LHCN-M2 (cell line): ENCODE results near the gene STK40. TPM values are rescaled to one million over a fixed set of nuclear protein-coding genes. Genes with fewer than 3 reads are reported as not detected.

Experiments used
- DNase-seq: peaks from one replicate; pipeline ENCODE4 v3.0.0-alpha.2; 2012; ENCODE audit warnings: low read depth
- total RNA-seq: library from RNA; depleted of rRNA; stranded (reverse); fragments of >200 nt; gene quantifications from 2 replicates; pipeline ENCODE4 v1.2.3, GENCODE V29; 2014; rRNA removed

STK40 gene
- total RNA-seq, 1 experiment from 2014 or later: 16.2 TPM

DNA sequence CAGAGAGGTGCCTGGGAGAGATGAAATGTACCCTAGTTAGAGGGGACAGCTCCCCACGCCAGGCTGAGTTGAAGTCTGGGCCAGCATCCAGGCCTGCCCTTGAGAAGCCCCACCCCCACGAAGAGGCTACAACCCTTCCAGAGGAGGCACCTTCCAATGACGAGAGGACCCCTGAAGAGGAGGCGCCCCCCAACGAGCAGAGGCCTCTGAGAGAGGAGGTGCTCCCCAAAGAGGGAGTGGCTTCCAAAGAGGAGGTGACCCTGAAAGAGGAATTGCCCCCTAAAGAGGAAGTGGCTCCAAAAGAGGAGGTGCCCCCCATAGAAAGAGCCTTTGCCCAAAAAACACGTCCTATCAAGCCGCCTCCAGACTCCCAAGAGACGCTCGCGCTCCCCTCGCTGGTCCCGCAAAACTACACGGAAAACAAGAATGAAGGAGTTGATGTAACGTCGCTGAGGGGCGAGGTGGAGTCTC, 65.4 kb downstream of the STK40 start:
- DNase-seq: no peak

DNA sequence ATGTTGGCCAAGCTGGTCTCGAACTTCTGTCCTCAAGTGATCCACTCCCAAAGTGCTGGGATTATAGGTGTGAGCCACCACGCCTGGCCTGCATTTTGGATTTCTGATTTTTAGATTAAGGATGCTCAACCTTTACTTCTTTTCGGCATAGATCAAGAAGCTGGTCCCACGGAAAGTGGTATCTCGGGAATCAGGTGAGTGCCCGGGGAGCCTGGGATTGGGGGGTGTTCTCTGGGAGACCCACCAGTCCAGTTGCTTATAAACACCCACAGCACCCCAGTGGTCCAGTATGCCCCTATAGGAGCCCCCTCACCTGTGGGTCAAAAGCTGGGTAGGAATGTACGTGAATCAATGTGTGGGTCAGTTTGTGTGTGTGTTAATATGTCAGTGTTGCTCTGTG, 76.3 kb downstream of the STK40 start:
- no peak for DNase-seq

DNA sequence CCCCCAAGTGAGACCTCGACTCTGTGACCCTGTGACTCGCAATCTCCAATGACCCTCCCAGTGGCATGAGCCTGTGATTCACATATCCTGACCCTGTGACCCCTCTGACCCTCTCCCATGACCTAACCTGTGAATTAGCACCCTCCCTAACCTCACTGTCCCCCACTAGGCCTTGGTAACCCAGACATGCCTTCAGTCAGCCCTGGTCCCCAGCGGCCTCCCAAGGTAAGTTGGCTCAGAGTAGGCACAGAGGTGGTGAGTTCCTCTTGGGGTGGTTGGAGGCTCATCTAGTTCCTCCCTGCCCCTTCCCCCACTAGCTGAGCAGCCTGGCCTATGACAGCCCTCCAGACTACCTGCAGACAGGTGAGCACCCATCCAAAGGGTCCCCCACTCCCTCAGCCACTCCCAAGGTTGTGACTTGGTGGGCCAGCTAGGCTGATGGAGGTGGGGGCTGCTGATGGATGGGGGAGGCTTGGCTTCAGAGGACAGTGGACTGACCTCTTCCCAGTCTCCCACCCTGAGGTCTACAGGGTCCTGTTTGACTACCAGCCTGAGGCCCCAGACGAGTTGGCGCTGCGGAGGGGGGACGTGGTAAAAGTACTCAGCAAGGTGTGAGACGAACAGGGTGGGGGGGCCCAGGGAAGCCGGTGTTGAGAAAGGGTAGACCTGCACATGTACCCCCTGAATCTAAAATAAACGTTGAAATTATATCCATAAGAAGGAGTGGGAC, 78.0 kb downstream of the STK40 start:
- DNase-seq: no peak

DNA sequence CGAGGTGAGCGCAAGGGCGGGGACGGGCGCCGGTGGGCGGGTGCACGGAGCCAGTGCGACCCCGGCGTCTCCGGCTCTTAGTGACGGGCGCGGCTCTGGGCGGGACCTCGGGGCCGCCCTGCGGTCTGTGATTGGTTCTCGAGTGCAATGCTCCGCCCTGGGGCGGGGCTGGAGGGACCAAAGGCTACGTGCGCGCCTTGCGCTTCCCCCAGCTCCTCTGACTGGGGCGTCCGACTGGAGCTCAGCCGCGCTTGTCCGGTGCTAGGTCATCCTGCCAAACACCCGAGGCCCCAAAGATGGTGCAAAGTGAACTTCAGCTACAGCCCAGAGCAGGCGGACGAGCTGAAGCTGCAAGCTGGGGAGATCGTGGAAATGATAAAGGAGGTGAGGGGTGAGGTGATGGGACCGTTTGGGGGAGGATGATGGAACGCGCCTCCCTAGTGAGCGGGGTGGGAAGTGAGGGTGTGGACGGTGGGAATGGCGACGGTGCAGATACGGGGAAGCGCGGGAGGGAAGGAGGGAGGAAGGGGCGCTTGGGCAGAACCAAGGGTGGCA, 78.7 kb downstream of the STK40 start:
- DNase-seq: peak; percentile 83

DNA sequence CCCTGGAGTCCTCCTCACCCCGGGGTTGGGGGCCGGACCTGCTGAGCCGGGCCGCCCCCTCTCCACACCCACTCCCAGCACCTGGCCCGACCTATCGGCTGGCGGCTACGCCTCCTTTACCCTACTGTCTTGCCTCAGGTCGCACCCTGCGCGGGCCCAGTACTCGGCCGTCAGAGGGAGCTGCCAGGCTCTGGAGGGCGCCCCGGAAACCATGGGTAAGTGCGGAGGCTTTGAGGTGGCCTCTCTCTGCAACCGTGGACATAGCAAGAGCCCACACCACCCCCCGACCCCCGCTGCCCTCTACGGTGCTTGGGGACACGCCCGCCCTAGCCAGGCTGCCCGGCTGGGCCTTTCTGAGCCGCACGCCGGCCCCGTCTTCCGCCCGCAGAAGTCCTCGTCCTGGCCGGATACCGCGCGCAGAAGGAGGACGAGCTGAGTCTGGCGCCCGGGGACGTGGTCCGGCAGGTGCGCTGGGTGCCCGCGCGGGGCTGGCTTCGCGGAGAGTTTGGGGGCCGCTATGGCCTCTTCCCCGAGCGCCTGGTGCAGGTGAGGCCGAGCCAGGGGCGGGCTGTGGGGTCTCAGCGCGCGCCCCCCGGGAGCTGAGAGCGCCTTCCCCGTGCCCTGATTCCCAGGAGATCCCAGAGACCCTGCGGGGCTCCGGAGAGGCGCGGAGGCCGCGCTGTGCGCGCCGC, 79.4 kb downstream of the STK40 start, which contains the start of gene SH3D21:
TSS of gene SH3D21 (plus strand) at position 159 of the 692 bp plus-strand sequence. CDS start at position 212, 53 bp downstream.
- DNase-seq: no peak

DNA sequence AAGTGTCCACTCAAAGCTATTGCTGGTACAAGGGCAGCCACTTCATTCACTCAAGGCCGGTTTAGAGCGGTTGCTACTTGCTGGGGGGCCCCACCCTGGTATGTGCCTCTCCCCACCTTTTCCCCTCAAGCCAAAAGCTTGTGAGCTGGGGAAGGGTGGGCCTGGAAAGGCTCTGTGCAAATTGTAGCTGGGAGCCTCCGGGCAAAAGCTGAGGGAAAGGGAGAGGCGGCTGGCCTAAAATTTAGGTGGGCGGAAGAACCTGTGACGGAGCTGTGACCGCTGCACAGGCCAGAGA, 79.9 kb downstream of the STK40 start:
- DNase-seq: no peak

DNA sequence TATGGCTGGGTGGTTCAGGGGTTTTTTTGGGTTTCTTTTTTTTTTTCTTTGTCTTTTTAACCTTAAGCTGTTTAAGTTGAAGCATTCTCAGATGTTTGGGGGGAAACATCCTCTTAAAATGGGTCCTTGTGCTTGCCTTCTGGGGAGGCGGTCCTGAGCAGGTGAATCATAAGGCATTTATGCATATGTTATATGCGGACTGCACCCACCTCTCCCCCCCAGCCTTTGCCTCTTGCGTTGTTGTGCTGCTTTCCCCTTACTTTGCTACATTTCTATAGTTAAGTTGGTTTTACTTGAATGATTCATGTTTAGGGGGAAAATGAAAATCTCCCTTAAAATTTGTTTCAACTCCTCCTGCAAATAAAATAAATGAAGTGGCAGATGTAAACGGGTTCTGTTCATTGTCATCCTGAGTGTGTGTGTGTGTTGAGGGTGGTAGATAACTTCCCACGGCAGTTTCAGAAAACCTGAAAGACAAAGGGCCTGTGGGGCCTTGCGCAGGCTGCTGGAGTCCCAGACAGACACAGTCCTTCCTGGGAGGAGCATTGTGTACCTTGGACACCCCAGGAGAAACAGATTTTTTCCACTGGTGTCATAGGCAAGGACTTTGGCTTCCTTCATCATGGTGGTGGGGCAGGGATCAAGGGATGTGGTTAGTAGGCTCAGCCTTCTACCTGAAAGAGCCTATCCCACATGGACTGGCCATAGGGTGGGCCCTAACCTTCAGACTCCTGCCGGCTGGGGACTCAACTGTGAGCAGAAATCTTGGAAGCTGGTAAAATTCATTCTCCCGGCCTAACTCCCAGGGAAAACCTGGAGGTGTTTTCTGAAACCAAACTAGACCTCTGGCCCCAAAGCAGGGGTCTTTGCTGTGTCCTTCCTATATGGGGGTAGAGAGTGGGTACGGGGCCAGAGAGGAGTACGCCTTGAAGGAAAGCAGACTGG, 80.5 kb downstream of the STK40 start:
- no peak for DNase-seq

DNA sequence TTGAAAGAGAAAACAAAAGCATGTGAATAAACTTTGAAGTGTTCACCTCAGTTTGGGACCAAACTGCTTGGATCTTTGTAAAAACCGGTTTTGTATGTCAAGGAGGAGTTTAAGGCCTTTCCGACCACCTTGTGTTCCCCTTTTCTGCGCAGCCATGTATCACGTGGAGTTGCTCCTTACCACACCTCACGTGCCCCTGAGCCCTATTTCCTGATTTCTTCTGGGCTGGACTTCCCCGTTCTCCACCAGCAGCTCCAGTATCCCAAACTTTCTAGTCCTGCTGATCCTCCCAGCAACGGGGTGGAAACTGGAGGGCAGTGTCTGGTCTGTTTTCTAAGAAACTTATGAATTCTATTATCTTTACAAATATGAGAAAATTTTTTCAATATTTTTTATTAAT, 81.2 kb downstream of the STK40 start:
- no peak for DNase-seq

DNA sequence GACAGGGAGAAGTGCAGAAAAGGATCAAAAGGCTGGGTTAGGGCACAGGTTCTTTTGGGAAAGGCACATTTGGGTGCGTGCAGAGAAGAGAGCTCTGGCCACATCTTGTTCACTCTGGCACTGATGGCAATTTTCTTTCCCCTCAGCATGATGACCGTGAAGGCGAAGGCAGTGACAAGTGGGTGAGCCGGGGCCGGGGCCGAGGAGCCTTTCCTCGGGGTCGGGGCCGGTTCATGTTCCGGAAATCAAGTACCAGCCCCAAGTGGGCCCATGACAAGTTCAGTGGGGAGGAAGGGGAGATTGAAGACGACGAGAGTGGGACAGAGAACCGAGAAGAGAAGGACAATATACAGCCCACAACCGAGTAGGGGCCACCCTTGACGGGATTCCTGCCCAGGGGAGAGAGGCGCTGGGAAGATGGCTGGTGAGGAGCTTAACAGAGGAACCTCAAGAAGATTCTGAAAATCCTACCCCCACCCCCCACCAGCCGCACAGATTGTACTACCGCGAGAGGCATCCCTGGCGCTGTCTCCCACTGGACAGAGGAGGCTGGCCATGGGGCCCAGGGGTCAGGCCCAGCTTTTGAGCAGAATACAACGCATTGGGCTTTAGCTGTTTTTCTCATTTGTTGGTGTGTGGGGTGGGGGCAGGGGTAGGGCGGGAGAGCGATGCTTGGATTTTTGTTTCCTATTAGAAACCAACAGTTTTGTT, 81.9 kb downstream of the STK40 start:
- no peak for DNase-seq

DNA sequence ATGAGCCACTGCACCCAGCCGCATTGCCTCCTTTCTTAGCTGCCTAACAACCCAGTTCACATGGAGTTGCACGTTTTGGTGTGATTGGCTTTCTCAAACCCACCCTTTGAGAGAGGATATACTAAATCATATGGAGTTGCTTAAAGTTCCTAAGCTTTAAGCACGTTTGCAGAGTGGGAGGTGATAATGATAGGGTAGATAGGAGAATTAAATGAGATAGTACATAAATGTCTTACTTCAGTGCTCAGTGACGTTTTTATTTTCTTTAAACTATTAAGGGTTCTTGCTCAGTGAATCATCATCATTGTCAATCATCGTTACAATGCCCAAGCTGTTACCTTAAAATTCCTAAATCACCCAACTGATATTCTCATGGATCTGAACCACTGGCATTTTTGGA, 82.5 kb downstream of the STK40 start:
- DNase-seq: no peak

DNA sequence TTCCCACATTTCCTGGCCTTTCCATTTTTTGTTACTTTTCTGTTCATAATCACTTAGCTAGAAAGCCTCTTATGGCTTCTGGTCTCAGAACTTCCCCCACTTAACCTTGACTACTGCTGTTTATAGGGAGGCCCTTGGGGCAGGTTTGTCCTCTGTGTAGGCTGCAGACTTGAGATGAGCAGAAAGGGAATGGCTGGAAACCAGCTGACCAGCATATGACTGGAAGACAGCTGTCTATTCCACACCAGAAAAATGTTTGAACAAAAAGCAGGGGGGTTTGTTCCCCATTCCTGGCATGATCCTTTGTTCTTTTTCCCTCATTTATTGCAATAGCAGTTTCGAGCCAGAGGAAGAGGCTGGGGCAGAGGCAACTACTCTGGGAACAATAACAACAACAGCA, 84.5 kb downstream of the STK40 start:
- peak; percentile 47 for DNase-seq

DNA sequence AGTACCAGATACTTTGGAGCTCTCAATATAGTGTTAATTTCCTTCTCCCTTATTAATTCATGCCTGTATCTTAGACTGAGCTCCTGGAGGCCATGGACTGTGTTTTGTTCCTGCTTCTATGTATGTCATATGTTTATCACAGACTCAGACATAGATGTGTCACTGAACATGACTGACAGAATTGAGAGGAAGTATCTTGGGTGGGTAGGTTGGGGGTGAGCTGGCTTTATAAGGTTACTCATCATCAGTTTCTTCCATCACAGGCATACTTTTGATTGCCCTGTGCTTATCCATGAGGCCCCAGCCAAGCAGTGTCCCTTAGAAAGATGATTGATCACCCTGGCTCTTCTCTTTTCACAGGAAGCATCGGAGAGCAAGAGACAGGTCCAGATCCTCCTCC, 85.2 kb downstream of the STK40 start:
- DNase-seq: no peak

DNA sequence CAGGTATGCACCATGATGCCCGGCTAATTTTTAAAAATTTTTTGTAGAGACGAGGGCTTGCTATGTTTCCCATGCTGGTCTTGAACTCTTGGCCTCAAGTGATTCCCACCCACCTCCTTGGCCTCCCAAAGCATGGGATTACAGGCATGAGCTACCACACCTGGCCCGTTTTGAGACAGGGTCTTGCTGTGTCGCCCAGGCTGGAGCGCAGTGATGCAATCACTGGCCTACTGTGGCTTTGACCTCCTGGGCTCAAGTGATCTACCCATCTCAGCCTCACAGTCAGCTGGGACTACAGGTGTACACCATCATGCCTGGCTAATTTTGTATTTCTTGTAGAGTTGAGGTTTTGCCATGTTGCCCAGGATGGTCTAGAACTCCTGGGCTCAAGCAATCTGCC, 87.1 kb downstream of the STK40 start:
- no peak for DNase-seq

DNA sequence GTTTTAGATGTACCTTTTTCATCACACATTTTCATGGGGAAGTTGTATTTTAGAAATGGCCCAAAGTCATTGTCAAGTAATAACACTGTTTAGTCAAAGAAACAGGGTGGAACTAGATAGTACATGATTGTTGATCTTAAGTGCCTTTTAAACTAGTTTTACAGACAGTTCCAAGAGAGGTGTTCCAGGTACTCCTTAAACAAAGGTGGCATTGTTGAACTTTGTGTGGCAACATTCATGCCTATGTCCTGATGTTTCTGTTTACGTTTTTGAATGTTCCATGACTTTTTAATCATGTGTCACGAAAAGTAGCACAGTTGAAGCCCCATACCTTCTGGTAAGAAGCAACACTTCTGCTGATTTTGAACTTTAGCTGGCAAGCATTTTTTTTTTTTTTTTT, 88.7 kb downstream of the STK40 start:
- DNase-seq: no peak

DNA sequence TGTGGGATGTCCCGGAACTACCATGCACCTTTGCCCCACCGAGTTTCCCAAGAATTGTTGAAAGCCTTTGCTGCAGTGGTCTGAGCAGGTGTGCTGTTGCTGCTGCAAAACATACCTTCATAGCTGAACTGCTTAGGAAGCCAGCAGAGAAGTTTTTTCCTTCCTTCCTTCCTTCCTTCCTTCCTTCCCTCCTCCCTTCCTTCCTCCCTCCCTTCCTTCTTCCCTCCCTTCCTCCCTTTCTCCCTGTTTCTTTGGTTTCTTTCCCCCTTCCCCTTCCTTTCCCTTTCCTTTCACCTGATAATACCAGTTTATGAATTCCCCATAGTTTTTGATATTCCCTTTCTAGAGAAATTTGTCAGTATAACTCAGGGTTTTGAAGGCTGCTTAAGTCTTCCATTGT, 90.3 kb downstream of the STK40 start:
- DNase-seq: no peak

Other genes with a start within 250 kb of the STK40 start
- gene TRAPPC3, start 236.4 kb downstream of the STK40 start, total RNA-seq: 129 and 134 TPM in 2 replicates
- gene MAP7D1, start 229.8 kb downstream of the STK40 start, total RNA-seq: 252 and 271 TPM in 2 replicates
- gene THRAP3, start 161.5 kb downstream of the STK40 start, total RNA-seq: 71.0 and 87.7 TPM in 2 replicates
- 2.6 and 3.3 TPM in 2 replicates for gene SH3D21, start 79.6 kb downstream of the STK40 start, total RNA-seq
- 72.8 and 88.1 TPM in 2 replicates for gene EVA1B, start 62.3 kb downstream of the STK40 start, total RNA-seq
- 7.3 and 11.6 TPM in 2 replicates for gene LSM10, start 12.0 kb upstream of the STK40 start, total RNA-seq
- gene OSCP1, start 64.5 kb upstream of the STK40 start, total RNA-seq: 4.5 and 7.1 TPM in 2 replicates
- gene MRPS15, start 78.5 kb upstream of the STK40 start, total RNA-seq: 78.9 and 80.3 TPM in 2 replicates
- not detected in 2 replicates for gene CSF3R, start 97.0 kb upstream of the STK40 start, total RNA-seq